NCI-H2196 (cell line): Measurements from ENCODE around the gene CRYGN.

Source experiments
- DNase-seq: peaks from one replicate; lab custom pipeline; 2025; ENCODE audit not compliant: unreplicated experiment; lab: John Stamatoyannopoulos, UW

The CRYGN gene

GRCh38 chr7:151408839-151409666 is 30.9 kb downstream of the CRYGN start:
- DNase-seq, result no peak

- DNase-seq, result no peak
Observed at GRCh38 chr7:151408498-151408838, 31.5 kb downstream of the CRYGN start.

DNA sequence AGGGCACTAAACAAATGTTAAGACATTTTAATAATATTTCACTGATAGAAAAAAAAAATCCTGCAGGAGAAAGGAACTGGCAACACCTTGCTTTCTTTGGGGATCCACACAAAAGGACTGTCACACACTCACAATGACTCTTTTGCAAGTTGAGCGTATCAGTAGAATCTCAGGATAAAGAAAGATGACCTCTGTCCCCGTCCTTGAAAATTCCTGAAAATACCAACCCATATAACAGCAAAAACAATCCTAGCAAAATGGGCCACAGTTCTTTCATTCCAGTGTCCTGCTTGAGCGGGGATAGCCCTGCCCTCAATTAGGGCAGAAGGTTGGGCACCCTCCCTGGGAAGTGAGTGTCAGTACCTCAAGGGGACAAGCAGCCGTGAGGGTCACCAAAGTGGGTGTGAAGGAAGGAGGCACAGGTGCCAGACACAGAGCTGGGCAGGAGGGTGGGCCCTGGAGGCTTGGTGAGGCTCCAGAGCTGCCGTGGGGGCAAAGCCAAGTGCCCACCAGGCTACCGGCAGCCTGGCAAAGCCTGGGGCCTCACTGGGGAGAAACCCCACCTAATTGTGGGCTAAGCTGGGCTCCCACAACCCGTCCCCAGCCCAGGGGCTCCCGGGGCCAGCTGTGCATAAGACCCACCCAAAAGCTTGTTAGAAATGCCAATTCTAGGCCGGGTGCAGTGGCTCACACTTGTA is 32.9 kb downstream of the CRYGN start:
- no peak for DNase-seq

DNA sequence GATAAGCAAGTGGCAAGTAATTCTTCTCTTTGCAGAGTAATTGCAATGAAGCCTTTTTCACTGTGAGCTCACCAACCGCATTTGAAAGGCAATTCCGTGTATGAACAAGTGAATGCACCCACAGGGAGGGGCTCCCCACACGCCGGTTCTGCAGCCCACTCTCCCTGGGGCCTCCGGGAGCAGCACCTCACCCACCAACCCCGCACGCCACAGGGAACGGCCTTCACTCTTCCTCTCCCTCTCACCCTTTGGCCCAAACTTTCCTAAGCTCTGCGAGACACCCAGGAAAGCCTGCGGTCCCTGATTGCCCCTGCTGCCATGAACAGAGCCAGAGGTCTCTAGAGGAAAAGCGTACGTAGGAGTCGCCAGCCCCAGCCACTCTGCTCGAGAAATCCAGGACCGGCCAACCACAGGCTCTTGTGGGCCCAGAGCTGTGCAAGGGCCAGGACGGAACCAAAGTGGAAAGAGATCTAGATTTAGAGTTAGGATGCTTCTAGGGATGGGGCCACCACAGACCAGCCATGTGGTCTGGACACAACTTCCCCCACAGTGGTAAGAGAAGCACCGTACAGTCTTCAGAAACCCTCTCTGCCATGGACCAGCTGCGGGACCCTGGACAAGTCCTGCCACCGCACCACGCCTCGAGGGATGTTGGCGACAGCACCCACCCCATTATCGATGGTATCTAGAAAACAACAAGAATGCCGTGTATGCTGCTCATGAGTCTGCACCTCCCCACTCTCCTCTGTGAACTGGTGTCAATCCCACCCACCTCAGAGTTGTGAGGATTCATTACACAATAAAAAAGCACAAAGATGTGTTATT is 33.7 kb downstream of the CRYGN start:
- no peak for DNase-seq

DNA sequence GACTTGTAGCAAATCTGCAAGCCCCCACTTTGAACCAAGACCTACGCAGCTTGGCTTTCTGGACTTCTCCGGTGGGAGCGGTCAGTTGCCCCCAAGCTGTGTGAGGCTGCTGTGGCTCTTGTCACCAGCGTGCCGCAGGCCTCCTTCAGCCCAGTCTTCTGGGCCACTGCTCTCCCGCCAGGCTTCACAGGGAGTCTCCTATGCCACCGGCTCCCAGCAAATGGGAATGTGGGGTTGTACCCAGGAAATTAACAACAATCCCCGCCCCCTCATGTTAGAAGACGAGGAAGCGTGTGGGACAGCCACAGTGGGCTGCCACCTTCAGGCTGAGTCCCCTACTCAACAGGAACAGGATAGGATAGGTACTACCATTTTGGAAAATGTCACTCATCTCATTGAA is 34.4 kb downstream of the CRYGN start:
- no peak for DNase-seq

- DNase-seq, result no peak
Observed at GRCh38 chr7:151405056-151405455, 34.9 kb downstream of the CRYGN start.

DNA sequence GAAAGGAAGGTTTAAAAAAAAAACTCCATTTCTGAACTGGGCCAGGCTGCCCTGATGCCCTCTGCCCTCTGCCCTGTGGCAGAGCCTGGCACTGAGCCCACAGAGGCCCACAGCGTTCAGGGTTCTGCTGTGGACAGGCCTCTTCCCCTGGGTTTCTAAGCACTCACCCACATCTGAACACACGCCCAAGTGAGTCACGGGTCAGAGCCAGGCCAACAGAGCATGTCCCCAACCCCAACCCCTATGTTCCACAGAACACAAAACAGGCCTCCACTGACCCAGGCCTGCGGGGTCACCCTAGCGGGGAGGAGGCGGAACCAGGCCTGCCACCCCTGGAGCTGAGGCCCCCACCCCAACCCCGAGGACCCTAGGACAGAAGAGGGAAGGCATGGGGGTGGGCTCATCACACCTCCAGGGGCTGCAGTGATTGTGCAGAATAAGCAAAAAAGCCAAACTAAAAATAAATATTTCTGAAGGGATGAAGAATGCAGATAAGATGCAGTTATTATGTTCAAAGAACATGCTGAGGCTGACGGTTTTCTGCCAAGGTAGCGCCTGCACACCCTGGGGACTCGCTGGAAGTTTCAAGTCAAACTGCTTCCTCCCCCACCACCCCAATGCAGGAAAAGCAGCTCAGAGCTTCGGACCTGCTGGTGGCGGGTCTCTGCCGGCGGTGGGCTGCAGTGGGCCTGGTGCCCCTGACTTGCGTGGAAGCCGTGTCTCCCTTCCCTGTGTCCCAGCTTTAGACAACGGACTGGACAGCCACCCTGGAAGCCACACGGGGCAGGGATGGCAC is 35.5 kb downstream of the CRYGN start:
- DNase-seq, result no peak

- no peak for DNase-seq
Observed at GRCh38 chr7:151403764-151404163, 36.2 kb downstream of the CRYGN start.

GRCh38 chr7:151402029-151402835 is 37.7 kb downstream of the CRYGN start:
- DNase-seq, result no peak

DNA sequence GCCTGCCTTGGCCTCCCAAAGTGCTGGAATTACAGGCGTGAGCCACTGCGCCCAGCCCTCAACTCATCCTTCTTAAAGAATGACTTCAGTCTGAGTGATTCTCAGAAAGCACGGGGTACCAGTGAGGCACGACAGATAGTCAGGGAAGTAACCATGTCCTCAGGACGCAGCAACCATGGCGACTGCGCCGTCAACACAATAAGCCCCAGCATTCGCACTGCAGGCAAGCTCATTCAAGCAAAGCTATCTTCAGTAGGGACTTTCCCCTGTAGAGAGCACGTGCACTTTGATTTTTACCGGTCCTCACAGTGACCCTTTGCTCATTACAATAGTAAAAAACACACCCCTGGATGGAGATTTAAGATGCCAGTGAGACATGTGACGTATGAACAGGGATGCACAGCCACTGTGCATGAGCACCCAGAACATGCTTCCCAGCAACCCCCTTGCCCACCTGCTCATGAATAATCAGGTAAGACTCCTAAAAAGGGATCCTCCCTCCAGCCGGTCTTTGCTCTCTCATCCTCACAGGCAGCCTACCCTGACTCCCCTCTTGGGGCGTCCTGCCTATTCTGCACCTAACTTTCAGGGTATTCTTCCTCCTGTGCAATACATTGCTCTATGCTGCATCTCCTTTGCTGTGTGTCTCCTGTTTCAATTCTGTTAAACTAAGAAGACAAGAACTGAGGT is 39.2 kb downstream of the CRYGN start:
- no peak for DNase-seq

DNA sequence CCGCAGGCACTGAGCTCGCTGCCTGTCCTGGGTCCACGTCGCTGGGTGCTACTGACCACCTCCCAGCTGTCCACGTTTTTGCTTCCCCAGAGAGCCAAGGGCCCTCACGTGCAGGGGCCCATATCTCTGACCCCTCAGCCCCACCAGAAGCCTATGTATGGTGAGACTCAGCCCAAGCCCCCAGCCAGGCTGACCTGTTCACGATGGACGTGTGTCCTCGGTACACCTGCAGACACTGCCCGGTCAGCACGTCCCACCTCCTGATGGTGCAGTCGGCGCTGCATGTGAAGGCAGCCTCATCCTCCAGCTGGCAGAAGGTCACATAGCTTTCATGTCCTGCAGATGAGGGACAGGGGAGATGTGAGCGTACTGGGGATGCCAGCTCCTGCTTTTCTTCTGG is 40.0 kb downstream of the CRYGN start:
- DNase-seq, result no peak

- no peak for DNase-seq
Observed at GRCh38 chr7:151399305-151399601, 40.7 kb downstream of the CRYGN start.

DNA sequence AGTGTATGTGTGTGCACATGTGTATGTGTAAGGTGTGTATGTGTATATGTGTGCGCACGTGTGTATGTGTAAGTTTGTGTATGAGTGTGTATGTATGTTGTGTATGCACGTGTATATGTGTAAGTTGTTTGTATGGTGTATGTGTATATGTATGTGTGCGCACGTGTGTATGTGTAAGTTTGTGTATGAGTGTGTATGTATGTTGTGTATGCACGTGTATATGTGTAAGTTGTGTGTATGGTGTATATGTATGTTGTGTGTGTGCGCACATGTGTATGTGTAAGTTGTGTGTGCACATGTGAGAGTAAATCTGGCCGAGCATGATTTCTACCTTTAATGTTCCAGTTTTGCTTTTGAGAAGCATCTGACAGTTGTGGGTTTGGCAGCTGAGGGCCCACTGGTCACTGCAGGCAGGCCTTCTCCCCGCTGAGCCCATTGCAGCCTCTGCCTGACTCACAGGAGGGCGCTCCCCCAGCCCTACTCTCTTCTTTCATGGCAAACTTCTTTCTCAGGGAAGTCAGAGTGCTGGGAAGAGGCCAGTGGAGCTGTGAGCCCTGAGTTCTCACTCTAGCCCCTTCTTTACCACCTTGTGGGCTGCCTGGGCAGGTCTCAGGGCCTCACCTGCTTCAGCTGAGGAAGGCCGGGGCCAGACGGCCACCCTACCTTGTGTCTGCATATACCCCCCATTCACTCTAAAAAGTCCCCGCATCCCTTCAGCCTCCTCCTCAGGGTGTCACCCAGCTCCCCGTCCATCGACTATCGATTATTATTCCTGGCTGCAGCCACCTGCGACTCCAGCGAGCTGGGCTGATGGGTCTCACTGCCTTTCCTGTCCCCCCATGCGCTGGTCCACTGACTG is 41.3 kb downstream of the CRYGN start:
- DNase-seq, result no peak

DNA sequence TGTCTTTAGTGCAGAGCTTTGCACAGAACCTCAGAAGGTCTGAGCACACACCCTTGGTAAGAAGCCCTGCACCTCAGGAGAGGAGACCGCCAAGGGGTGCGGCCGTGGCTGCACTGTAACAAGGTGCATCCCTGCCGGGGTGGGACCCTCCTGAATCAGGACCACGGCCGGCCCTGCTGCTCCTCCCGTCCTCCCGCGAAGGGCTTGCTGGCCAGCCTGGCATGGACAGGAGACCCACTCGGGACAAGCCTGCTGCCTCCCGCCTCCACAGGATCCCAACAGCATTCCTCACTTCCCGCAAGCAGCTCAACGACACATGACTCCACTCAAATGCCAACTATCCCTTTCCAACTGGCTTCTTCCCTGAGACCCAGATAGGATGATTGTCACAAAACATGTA is 42.9 kb downstream of the CRYGN start:
- no peak for DNase-seq

DNA sequence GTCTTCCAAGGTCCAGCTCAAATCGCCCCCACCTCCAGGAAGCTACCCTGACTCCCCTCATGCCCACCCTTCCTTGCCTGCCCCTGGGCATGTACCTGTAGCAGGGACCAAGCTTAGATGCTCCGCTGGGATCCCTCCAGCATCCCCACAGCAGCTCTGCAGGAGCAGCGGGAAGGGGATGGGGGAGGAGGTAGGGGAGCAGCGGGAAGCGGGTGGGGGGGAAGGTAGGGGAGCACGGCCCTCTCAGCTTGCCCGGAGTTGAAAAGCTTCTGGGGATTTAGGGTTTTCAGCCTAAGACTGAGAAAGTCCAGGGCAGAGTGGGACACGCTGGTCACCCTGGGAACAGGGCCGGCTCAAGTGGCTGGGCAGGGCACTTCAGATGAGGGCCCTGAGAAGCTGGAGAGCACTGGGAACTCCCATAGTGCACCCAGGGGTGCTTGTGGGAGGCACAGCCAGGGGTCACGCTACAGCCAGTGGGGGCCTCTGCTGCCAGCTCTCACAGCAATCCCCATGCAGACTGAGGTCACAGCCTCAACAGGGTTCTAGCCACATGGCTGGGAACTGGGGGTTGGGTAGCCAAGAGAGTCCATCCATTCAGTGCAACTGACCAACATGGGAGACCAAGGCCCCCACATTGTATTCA is 43.5 kb downstream of the CRYGN start:
- DNase-seq, result no peak

DNA sequence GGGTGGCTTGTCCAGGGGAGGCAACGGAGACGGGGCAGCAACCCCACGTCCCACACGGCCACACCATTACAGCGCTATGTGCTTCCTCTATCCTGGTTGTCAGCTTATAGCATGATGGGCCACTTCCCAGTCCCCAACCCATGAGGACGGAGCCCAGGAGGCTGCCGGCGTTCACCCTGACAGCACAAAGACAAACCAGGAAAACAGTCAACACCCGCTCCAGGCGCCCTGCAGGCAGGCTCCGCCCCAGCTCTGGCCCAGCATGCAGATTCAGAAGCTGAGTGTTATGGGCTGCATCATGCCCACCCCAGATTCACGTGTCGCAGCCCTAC is 44.9 kb downstream of the CRYGN start:
- DNase-seq, result no peak

- DNase-seq, result no peak
Observed at GRCh38 chr7:151394076-151395035, 45.6 kb downstream of the CRYGN start.
